OCI-M2 (cell line): ENCODE measurements around the gene PRPSAP1.

Experiments used
- DNase-seq: peaks from one replicate; lab custom pipeline; 2025; ENCODE audit not compliant: unreplicated experiment; lab: John Stamatoyannopoulos, UW

Gene PRPSAP1

GRCh38 chr17:76353599-76354316, at the start of gene PRPSAP1:
Gene PRPSAP1, minus strand, starts transcription at chr17:76353916. Its CDS starts 213 bp downstream, at chr17:76353703.
- peak; percentile 88 for DNase-seq

- DNase-seq: no peak
These were observed 49.0 kb upstream of the PRPSAP1 start for GRCh38 chr17:76402711-76403110.

- no peak for DNase-seq
These were observed 45.8 kb upstream of the PRPSAP1 start for GRCh38 chr17:76399175-76400172.

- no peak for DNase-seq
These were observed 44.9 kb upstream of the PRPSAP1 start for GRCh38 chr17:76398523-76399174.

- DNase-seq: peak; percentile 38
These were observed 44.2 kb upstream of the PRPSAP1 start for GRCh38 chr17:76397687-76398522.

GRCh38 chr17:76397184-76397583, 43.5 kb upstream of the PRPSAP1 start:
- DNase-seq: no peak

GRCh38 chr17:76395980-76396379, 42.3 kb upstream of the PRPSAP1 start:
- no peak for DNase-seq

- no peak for DNase-seq
These were observed 40.5 kb upstream of the PRPSAP1 start for GRCh38 chr17:76394166-76394565.

GRCh38 chr17:76391200-76391715, 37.5 kb upstream of the PRPSAP1 start:
- no peak for DNase-seq

- DNase-seq: no peak
These were observed 36.3 kb upstream of the PRPSAP1 start for GRCh38 chr17:76390003-76390421.

- no peak for DNase-seq
These were observed 35.5 kb upstream of the PRPSAP1 start for GRCh38 chr17:76388966-76389888.

GRCh38 chr17:76386966-76387765, 33.5 kb upstream of the PRPSAP1 start:
- DNase-seq: no peak

- no peak for DNase-seq
These were observed 32.4 kb upstream of the PRPSAP1 start for GRCh38 chr17:76385892-76386786.

GRCh38 chr17:76384987-76385891, 31.5 kb upstream of the PRPSAP1 start:
- DNase-seq: no peak

GRCh38 chr17:76384222-76384986, 30.7 kb upstream of the PRPSAP1 start, which contains the start of gene SPHK1:
Gene SPHK1, plus strand, starts transcription at chr17:76384609. Its CDS starts 1,036 bp downstream, at chr17:76385645.
- DNase-seq: no peak
